NT2/D1 (cell line): ENCODE data around the gene CUTA.
"Not testable (repeated sequence)": the region's sequence is repeated elsewhere in the genome, so short reads cannot be mapped to it uniquely, and the experiment has no call there.

Experiments
- SUZ12 ChIP-seq: IDR thresholded peaks from 2 replicates; pipeline ENCODE4 v1.6.1; 2011; ENCODE audit not compliant: insufficient read length, insufficient read depth; ENCODE audit errors: extremely low read depth
- ZNF274 ChIP-seq: IDR thresholded peaks from 2 replicates; pipeline ENCODE4 v1.6.1; 2011; ENCODE audit warnings: mild to moderate bottlenecking, low read depth, low read length

- TF ChIP-seq SUZ12, ZNF274: not testable (repeated sequence)
Observed at GRCh38 chr6:33399881-33400280, 18.0 kb downstream of the CUTA start.
